CD4-positive, alpha-beta T cell treated with Interleukin-4 for 1 hour (primary cell): ENCODE data around the gene CLEC4A.
"Not testable (repeated sequence)": the region's sequence is repeated elsewhere in the genome, so short reads cannot be mapped to it uniquely, and the experiment has no call there.

Source experiments
- DNase-seq, 2 donors: peaks; one replicate each; pipeline ENCODE4 v3.0.0-alpha.2; 2020 to 2022

CLEC4A gene

DNA sequence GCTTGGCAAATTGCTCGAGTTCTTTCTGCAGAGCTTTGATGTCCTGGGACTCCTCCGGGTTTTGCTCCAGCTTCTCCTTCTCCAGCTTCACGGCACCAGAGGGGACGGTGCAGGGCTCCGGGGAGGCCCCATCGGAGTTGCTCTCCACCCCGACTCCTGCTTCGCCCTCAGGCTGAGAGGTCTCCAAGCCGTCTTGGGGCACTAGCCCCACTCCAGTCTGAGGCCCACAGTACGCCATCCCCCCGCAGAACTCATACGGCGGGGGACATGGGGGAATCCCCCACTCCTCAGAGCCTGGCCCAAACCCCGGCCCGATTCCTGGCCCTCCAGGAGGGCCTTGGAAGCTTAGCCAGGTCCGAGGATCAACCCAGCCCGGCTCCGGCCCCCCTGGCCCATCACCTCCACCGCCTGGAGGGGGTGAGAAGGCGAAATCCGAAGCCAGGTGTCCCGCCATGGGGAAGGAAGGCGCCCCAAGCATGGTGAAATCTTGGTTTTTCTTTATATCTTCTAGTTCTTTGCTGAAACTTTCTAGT, 11.0 kb downstream of the CLEC4A start:
- not testable (repeated sequence) for DNase-seq

DNA sequence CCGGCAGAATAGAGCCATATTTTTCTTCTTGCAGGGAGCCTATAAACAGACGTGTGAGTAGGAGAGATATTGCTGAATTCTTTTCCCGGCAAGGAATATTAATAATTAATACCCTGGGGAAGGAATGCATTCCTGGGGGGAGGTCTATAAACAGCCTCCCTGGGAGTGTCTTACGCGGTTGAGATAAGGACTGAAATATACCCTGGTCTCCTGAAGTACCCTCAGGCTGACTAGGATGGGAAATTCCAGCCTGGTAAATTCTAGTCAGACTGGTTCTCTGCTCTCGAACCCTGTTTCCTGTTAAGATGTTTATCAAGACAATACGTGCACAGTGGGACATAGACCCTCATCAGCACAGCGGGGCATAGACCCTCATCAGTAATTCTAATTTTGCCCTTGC, 18.2 kb downstream of the CLEC4A start:
- DNase-seq: not testable (repeated sequence)

DNA sequence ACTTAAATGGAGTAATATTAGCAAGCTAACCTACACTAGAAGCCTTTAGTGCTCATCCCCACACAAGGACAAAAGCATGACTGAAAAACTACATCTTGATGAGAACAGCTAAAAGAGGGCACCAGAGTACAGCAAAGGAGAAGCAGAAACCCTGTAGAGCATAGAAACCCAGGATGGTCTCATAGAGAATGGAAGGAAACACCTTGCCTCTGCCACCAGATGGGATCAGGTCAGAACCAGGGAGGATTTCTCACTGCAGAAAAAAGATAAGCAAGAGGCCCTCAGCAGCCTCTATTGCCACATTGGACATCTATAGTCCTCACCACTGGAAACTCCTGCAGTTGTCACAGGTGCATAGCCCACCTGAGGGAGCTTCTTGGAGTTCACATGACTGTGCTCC, 19.8 kb downstream of the CLEC4A start:
- DNase-seq: no peak

DNA sequence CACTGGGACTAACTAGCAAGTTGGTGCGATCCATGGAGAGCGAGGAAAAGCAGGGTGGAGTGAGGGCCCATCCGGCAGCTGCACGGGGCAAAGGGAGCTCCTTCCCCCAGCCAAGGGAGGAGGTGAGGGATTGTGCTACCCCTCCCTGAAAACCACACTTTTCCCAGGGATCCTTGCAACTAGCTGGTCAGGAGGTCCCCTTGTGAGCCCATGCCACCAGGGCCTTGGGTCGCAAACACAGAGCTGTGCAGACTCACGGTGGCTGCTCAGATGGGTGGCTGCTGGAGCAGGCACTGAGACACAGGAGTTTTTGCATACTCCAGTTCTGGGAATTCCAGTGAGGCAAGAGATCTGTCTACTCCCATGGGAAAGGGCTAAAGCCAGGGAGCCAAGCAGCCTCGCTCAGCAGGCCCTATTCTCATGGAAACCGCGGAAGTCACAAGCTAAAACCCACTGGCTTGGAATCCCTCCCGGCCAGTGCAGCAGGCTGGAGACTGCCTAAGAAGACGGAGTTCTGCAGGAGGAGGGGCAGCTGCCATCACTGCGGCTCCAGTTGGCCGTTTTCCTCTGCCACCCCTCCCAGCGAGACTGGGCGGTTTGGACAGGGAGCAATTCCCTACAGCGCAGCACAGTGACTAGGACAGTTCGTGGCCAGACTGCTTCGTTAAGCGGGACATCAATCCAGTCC, 22.5 kb downstream of the CLEC4A start:
- DNase-seq: no peak

DNA sequence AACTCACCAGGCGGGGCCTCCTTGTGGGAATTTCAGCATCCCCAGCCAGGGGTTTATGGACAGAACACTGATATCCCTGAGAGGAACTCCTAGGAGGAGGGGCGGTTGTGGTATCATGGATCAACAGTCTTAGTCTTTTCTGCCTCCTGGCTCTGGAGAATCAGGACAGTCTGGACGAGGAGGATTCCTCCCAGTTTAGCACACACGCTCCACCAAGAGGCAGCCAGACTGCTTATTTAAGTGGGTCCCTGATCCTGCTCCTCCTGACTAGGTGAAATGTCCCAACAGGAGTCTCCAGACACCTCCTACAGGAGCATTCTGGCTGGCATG, 23.0 kb downstream of the CLEC4A start:
- no peak for DNase-seq

DNA sequence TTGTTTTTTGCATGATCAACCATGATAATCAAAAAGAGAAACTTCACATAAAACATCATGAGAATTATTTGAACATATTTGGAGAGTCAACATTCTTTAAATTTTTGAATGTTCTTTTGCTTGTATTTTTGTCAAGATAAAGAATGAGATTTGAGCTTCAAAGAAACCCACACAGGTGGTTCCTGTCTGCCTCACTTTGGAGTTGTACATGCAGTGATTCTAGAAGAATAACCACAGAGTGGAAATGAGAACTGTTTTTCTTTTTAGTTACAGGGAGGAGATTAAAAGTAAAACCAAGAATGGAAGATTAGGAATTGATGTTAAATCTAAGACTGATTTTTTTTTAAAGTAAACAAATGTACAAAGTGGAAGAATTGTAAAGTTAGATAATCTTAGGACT, 31.1 kb downstream of the CLEC4A start:
- DNase-seq: peak in 1 of 2 donors; percentile 6

DNA sequence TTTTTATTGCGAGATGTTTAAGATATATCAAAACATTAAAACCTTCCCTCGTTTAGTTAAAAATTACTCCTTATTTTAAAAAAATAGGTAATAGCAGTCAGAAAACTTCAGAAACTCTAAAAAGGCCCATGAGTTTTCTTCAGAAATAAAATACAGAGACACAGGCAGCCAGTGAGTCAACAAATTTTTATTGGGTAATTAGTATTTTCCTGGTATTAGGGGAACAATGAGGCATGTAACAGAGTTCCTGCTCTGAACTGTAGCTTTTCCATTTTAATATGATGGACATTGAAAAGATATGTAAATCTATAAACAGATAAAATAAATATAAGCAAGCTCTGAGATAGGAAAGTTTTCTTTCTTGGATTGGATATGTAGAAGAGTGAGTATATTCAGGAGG, 33.0 kb downstream of the CLEC4A start:
- DNase-seq: no peak

DNA sequence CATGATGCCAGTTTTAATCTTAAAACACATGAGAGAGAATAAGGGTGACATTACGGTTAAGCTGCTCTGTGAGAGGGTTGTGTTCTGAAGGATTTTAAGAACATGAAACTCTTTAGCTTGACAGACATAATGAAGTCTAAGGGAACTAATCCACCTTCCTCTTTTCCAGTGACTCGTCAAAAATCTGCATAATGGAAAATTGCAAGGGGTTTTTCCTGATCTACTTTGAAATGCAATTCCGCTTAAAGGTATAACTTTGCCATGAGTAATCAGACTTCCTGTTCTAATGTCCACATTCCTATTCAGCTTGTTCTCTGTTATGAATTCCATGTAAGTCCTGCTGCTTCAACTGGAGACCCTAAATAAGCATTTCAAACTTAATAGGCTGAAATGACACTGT, 33.4 kb downstream of the CLEC4A start, which contains the start of gene ZNF705A:
Gene ZNF705A (plus strand): TSS at position 171 of the 400 bp plus-strand sequence. CDS start 15,611 bp downstream, outside the sequence.
- peak in 1 of 2 donors; percentile 28 for DNase-seq

DNA sequence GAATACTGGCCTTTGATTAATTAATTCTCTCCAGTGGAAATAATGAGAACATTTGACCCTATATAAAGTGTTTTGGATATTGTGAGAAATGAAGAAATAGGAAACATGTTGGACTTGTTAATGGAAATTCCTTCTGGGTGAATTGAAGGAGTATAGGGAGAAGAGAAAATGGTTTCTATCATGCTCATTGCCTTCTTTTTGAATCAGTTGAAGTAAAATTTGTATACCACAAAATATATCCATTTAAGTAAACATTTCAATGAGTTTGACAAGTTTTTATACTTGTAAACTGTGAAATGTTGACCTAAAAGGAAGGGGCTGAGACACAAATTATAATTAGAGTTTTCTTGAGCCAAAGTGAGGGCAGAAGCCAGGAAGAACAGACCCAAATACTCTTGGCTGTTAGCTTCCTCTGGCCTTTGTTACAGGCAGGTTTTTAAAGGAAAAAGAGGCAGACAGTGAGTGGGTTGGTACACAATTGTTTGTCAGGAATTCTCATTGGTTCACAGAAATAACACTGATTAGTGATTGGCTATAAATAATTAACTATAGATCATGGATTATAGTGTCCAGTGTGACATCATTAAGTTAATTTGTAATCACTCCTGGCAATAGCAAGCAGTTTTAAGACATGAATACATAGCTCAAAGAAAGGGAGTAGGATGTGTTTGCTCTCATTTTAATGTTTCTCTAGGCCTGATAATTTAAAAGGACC, 34.2 kb downstream of the CLEC4A start:
- no peak for DNase-seq

DNA sequence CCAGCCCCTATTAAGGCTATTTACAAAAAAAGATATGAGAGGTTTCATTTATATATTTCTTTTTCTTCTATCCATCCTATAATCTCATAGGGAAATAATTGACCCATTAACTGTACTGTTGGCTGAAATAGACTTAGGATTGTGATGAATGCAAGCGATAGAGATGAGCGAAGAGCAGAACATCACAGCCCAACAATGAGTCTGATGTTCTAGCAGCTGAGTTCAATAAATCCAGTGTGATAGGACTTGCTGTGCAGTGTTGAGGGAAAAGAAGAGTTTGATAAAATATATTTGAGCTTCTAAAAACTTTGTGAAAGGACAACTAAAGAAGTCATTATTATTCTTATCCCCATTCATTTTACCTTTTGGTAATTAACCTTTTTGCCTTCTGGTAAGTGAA, 49.5 kb downstream of the CLEC4A start:
- DNase-seq: not testable (repeated sequence)

DNA sequence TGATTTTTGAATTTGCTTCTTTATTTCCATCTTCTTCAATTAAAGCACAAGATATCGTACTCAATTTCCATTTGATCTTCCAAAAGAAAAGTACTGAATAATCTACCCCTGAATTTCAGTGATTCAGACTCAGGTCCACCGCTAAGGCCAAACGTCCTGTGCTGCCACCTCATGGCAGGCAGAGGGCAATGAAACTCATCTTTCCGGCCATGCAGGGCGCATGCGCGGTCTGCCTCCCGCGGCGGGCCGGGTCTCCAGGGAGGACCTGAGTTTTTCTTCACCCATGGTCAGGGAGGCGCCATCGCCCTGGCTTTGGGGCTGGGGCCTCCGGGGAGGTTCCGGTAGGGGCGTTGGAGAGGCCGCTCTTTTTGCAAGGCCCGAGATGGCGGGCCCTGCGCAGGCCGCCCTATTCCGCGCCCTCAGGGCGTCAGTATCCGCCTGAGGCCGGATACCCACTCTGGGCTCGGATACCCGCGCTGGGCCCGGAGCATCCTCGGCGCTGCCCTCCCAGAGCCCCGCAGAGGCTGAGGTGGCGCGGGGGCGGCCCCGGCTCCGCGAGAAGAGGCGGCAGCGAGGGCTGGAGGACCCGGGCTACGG, 56.7 kb downstream of the CLEC4A start:
- peak; percentile 87 to 88 for DNase-seq

DNA sequence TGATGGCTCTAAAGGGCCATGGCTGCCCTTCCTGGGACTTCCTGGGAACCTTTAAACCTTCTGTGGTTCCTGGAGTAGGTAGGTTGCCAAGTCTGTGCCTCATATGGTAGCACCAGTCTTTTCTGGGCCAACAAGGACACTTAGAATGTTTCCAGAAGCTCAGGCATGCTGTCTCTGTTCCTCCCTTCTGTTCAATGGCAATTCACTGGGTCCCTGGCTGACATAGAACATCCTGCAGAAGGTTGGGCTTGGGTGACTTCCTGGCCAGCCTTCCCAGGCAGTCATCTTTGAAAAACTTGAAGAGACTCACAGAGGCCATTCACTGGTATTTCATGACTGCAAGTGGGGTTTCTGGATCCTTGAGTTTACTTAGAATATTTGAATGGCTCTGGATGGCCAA, 57.9 kb downstream of the CLEC4A start:
- not testable (repeated sequence) for DNase-seq

DNA sequence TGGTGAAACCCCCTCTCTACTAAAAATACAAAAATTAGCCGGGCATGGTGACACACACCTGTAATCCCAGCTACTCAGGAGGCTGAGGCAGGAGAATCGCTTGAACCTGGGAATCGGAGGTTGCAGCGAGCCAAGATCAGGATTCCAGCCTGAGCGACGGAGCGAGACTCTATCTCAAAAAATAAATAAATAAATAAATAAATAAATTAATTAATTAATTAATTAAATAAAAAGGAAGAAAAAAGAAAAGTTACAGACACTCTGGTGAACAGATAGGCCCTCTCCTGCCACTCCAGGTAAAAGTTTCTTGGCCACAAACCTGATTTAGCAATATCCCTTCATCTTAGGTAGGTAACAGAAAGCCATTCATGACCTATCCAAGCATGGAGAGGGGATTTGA, 59.5 kb downstream of the CLEC4A start:
- not testable (repeated sequence) for DNase-seq

DNA sequence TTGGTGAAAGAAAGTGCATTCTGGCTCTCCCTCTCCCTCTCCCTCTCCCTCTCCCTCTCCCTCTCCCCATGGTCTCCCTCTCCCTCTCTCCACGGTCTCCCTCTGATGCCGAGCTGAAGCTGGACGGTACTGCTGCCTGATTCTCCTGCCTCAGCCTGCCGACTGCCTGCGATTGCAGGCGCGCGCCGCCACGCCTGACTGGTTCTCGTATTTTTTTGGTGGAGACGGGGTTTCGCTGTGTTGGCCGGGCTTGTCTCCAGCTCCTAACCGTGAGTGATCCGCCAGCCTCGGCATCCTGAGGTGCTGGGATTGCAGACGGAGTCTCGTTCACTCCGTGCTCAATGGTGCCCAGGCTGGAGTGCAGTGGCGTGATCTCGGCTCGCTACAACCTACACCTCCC, 59.9 kb downstream of the CLEC4A start:
- not testable (repeated sequence) for DNase-seq

DNA sequence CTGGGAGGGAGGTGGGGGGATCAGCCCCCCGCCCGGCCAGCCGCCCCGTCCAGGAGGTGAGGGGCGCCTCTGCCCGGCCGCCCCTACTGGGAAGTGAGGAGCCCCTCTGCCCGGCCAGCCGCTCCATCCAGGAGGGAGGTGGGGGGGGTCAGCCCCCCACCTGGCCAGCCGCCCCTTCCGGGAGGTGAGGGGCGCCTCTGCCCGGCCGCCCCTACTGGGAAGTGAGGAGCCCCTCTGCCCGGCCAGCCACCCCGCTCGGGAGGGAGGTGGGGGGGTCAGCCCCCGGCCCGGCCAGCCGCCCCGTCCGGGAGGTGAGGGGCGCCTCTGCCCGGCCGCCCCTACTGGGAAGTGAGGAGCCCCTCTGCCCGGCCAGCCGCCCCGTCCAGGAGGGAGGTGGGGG, 60.8 kb downstream of the CLEC4A start:
- not testable (repeated sequence) for DNase-seq

DNA sequence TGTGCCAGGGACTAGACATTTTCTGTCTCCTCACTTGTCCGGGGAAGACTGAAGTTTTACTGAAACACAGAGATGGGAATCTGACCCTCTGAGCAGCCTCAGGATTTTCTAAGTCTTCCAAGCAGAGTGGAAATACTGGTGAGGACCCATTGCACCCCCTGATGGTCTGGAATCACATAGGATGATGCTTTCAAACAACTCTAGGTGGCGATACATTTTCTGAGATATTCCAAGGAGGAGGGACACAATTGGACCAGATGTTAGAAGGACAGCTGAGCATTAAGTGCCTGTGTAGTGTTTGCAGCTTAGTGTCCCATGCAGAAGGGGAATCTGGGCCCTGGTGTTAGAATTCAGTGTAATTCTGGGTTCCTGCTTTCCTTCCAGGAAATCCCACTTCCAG, 64.7 kb downstream of the CLEC4A start:
- DNase-seq: not testable (repeated sequence)
